Activated CD4-positive, alpha-beta T cell treated with anti-CD3 and anti-CD28 coated beads for 24 hours (primary cell): Measurements from ENCODE around the gene CHPF.

Source experiments
- DNase-seq, 2 donors: peaks; one replicate each; pipeline ENCODE4 v3.0.0-alpha.2; 2020; ENCODE audit warnings: low read depth in 2 of 2

Gene CHPF

DNA sequence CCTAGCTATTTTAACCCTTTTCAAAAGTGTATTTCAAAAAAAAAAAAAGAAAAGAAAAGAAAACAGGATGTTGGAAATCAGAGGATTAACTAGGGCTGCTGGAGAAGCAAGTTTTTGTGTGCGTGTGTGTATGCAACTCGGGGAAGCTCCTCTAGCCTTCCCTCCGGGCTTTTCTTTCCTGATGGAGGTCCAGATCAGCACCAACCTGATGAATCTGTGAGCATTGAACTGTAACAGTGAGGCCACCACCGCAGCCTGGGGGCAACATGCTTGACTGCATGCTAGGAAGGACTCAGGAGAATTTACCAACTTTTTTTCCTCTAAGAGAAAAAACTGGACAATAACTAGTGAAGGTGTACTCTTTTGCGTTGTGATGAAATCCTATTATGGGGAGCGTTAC, 25.4 kb upstream of the CHPF start:
- no peak for DNase-seq

DNA sequence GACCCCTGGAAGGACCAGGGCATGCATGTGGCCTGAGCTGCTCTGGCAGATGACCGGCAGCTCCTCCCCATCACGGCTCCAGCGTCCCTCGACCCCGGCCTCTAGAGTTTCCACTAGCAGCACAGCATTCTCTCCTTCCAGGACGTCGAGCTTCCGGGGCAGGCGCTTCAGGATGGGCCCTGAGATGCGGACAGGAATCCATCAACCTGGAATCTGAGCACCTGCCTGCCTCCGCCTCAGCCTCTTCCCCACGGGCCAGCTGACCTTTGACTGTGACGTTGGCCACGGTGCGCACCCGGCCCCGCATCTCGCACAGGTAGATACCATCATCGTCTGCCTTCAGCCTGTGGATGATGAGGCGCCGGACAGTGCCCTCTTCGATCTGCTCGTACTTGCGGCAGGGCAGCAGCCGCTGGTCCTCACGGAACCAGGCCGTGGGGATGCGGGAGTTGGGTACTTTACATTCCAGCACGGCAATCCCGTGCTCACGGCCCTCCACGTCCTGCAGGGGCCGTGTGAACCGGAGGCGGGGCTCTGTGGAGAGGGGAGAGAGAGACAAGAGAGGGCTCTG, 24.3 kb upstream of the CHPF start:
- DNase-seq: no peak

DNA sequence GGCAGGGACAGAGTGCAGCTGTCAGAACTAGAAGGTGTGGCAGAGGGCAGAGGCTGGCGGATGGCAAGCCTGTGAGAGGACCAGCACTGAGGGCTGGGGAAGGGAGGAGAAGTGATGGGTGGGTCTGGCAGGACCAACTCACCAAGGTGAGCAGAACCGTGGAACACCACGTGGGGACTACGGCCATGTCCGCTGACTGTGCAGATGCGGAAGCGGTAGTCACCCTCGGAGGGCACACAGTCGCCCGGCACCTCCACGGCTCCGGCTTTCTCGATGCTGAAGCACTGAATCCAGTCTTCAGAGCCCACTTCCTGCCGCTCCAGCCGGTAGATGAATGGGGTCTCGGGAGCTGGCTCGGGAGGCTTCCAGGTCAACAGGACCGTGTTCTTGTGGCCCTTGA, 23.5 kb upstream of the CHPF start:
- no peak for DNase-seq

DNA sequence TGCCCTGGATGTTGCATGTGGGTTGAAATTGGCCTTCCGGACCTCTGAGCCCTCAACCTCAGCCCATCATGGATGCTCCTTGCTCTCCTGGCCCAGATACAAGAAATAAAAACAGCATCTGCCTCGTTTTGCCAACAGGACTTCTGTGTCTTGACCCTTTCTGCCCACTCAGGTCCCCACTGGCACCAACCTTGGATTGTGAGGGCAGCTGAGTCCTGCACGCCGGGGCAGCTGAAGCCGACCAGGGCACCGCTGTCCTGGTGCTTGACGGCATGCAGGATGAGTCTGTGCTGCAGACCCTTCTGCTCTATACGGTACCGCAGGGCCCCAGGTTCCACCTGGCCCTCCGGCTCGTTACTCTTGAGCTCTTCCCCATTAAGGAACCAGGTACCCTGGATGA, 23.0 kb upstream of the CHPF start:
- DNase-seq: no peak

DNA sequence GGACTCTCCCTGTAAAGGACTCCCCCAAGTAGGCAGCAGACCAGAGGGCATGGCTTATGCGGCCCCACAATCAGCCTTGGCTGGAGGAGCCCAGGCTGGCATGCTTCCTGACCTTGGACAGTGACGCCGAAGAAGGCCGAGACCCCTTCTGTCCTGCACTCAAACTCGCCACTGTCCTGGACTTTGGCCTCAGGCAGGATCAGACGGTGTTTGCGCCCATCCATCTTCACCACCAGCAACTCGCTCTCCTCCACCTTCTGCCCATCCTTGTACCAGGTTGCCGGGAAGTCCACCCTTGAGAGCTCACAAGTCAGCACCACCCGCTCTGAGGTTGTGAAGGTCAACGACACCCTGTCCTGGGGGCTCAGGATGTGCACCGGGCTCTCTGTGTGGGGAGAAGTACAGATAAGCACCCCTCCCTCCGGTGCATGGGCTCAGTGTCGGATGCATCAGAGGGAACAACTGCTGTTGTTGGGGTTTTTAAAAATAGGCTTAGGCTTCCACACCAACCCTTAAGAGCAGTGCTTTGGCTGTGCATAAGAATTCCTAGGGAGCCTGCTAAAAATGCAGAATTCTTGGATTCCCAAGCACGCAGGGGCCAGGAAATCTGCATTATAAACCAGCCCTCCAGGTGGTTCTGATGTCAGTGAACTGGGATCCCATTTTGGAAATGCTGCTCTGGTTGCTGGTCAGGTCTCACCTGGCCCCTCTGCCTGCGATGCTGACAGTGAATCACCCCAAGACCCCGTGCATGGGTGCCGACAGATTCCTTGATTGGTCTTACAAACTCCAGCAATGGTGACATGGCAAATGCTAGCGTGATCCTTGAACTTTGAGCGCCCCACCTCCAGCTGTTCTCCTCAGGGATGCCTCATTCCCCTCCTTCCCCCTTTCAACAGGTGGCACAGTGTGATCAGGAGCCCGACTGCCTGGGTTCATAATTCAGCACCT, 21.8 kb upstream of the CHPF start:
- DNase-seq: no peak

DNA sequence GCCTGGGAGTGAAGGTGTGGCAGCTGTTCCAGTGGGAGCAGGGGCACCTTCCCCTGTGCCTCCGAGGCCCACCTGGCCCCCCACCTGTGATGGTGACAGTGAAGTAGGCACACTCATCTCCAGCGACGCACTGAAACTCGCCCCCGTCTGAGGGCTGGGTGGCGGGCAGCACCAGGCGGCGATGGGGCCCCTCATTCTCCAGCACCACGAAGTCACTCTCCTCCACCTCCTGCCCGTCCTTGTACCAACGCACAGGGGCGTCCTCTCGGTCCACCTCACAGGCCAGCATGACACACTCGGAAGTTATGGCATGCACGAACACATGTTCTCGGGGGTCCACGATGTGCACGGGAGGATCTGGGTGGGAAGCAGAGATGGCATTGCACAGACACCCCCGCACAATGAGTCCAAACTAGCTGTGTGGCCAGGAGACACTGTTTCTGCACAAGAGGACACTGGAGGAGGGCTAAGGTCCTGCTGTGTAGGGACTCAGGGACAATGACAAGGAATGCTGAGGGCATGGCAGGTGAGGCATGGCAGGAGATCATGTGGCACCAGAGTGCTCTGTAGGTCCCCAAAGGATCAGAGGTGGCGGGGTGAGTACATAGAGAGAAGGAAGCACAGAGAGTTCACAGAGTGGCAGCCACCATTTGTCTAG, 19.8 kb upstream of the CHPF start:
- DNase-seq: no peak

DNA sequence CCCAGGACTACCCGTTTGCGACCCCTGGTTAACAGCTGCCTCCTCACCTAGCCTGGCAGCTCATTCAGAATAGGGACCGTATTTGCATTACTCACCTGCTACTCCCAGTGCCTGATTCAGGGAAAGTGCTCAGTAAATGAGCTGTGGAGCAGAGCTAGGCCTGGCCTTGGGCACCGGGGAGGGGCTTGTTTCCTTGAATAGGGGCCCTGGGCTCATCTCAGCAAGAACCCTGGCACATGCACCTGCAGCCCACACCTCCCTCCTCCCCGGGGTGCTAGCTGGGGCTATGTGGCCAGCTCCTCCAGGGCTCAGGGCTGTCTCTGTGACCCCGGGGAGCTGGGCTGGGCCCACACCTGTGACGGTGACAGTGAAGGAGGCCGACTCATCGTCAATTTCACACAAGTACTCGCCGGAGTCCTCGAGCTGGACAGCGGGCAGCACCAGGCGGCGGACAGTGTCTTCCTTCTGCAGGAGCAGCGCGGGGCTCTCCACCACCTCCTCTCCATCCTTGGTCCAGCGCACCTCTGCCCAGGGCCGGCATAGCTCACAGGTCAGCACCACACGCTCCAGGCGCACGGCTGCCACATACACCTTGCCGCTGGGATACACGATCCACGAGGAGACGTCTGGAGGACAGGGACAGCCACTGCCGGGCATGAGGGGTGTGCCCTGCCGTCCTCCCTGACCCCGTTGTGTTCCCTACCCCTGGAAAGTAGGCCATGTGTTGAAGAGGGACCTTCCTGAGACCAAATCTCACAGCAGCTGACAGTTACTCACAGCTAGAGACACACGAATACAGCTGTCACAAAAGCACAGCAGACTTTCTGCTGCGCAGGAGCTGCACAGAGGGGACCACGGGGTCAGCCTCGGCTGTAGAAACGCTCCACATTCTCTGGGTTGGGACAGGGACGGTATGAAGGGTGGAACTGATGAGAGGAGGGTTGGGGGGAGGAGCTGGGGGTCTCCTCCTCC, 18.7 kb upstream of the CHPF start:
- no peak for DNase-seq

DNA sequence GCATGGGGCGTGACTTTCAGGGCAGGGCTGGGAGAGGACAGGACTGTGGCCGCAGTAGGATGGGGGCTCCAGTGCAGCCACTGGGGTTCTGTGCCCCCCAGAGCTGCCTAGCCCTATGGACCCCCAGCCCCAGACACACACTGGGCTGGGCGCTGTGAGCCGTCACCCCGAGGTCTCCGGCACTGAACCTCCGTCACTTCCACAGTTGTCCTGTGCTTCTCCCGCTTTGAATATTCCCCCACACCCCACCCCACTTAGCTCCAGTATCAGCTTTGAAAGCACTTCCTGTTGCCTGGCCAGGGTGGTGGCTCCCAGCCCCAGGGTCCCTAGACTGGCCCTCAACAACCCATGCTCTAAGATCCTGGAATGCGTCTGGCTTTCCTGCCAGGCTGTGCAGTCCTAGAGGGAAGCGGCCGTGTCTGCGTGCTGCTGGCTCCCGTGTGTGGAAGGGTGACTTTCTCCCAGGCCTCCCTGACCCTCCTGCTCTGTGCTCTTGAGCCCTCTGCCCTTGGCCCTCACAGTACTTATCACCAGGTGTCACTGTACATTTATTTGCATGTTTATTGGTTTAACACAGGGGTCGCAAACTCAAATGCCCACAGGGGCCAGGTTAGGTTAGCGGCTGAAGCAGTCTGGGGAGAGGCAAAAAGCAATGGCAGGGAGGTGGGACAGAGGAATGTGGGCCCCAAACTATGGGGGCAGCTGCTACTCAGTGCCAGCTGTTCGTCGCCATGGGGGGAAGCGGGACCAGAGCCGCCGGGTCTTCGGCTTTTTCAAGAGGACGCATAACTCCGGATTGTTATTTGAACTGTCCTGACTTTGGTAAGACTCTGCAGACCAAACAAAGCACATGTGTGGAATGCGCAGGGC, 17.8 kb upstream of the CHPF start:
- no peak for DNase-seq

DNA sequence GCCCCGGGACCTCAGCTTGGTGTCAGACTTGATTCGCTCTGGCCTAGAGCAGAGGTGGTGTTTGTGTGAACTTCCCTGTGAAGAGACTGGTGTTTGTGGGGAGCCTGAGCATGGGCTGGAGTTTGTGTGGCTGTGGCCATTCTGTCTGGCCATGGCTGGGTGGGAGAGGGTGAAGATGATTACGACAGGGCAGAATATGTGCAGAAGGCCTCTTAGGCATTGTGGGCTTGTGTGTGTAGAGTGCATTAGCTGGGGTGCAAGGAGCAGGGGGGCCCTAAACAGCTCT, 17.2 kb upstream of the CHPF start:
- DNase-seq: no peak

DNA sequence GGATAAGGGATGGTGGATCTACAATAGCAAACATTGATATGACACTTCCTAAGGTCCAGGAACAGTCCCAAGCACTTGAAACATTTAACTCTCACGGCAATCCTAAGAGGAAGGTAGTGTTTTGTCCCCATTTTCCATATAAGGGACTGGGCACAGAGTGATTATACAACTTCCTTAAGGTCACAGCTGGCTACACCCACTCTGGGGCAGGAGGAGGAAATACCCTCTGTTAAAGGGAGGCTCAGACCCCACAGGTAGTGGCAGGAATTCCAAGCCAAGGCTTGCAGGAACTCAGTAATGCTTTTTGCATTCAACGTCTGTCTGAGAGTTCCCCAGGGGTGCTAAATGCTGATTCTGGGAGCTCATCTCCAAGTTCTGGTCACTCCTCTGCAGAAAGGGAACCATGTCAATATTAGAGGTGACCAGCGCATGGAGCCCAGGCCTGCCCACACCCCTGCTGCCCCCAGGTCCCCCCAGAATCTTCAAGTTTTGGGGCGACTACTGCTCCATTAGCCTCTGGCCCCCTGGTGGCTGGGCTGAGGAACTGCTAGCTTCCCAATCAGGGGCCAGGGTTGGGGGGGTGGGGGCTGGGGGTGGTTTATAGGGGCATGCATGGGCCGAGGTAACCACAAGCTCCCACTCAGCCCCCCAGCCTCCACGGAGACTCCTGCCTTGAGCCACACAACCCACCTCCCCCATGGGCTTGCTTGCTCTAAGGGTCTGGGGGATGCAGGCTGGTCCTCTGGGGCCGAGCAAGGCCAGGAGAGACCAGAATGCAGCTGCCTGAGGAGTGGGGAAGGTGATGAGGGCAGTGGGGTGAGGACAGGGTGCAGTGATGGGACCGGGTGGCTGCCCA, 16.7 kb upstream of the CHPF start:
- DNase-seq: no peak

DNA sequence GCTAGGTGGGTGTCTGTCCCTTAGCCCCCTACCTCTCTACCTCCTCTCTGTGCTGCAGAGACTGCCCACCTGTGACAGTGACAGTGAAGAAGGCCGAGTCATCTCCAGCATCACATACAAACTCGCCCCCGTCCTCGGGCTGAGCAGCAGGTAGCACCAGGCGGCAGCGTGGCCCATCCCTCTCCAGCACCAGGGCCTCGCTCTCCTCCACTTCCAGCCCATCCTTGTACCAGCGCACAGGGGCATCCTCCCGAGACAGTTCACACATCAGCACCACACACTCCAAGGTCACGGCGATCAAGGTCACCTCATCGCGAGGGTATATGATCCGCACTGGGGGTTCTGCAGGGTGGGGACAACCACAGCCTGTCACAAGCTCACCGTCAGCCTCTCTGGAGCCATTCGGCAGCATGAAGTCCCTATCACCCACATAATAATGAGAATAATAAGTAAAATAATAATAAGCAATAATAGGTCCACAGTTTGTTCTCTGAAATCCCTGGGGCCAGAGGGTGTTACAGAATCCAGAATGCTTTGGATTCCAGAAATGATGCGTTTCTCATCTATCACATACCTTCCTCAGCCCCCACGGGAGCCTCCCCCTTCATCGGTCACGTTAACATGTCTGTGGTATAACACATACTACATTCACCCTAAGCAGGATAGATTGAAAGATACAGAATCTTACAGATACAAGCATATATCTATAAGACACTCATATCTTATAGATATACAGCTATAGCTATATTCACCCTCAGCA, 15.7 kb upstream of the CHPF start:
- DNase-seq: no peak

DNA sequence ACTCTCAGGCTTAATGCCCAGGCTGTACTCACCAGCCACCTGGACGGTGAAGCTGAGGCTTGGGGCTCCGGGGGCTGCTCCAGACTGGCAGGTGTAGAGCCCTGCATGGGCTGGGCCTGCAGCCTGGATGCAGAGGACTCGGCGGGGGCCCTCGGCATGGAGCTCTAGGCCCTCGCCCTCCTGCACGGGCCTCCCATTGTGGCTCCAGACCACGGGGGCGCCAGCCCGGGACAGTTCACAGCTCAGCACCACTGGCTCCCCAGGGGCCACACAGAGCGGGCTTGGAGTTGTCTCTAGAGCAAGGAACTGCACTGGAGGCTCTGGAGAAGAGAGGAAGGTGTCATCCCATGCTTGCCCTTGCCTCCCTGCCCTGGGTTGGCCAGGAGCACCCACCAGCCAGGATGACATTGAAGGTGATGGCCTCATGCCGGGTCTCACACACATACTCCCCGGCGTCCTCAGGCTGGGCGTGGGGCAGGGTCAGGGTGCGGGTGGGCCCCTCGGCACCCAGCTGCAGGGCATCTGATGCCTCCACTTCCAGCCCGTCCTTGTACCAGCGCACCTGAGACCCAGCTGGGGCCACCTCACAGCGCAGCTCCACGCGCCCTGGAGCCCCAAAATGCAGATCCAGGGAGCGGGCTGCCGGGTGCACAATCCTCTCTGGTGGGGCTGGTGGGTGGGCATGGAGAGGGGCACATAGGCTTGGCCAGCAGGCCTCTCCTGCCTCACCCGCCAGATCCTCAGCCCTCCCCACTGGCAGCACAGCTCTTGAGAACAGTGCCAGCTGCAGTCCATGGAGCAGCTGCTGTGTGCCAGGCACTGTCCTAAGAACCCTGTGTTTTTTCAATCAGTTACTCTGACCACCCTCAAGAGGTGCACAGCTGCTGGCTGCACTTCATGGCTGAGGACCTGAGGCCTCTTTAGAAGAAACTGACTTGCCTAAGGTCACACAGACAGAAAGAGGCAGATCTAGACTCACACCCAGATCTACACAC, 14.5 kb upstream of the CHPF start:
- no peak for DNase-seq

DNA sequence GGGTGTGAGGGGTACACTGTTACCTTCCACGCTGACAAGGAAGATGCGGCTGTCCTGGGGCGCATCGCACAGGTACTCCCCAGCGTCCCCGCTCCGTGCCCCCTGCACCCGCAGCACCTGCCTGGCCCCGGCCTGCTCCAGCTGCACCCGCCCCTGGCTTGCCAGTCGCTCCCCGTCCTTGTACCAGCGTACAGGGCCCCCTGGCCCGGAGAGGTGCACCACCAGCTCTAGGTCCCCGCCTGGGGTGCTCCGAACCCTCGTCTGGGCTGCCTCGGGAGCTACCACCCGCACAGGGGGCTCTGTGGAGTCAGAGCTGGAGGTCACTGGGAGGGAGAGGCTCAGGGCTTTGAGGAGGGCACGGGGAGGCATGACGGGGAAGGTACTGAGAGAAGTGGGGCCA, 13.7 kb upstream of the CHPF start:
- DNase-seq: no peak

DNA sequence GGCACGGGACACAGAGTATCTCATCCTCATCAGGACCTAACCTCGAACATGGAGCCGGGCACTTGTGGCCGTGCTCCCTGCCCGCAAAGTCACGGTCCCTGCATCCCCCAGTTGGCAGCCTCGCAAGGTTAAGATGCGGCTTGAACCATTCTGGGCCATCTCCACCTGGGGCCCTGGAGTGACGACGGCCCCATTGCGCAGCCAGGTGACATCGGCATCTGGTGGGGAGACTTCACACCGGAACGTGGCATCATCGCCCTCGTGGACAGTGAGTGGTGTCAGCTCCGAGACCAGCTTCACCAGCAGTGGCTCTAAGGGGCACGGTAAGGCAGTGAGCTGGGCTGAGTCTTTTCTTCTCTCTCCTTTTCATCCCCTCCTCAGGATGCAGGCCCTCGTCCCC, 12.8 kb upstream of the CHPF start:
- no peak for DNase-seq

DNA sequence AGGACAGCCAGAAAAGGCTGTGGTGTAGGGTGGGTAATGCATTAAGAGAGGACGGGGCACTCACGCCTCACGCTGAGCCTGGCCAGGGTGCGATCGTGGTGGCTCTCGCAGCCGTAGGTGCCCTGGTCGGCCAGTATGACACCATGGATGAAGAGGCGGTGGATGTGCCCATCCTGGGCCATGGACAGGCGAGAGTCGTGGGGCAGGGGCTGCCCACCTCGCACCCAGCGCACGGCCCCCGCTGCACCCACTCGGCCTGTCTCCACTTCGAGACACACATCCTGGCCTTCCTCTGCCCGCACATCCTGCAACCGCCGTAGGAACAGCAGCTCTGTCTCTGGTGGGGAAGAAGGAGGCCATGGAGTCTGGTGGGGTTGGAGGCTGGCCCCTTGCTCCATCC, 12.3 kb upstream of the CHPF start:
- DNase-seq: no peak

DNA sequence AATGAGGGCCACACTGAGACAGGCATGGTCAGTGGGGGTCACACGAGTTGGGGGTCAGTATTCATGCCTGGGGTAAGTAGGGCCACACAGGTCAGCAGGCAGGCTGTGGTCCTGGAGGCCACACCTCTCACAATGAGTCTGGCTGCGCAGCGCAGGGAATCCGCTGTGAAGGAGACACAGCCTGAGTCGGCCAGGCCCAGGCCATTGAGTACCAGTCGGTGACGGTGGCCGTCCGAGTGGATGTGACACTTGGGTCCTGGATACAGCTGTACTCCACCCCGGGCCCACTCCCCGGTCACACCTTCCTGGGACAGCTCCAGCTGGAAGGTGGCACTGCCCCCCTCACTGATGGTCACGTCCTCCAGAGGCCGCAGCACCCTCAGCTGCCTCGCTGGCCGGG, 10.7 kb upstream of the CHPF start:
- DNase-seq: no peak

DNA sequence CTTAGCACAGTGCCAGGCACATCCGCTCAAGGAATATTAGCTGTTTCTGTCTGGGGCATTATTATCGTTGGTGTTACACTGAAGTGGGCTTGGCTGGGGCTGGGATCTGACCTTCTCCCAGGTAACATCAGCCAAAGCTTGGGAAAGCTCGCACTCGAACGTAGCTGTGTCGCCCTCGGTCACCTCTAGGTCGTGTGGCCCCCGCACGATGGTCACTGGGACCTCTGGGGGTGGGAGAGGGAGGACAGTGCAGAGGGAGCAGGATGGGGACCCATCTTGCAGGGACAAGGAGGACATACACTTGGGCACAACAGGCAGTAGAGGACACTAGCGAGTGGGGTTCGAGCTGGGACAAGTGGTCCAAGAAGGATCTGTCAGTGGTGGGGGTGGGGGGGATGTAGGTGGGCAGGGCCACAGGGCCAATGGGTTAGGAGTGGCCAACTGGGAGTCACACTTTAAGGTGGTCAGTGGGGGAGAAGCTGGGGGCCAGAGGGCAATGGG, 9.9 kb upstream of the CHPF start:
- no peak for DNase-seq

DNA sequence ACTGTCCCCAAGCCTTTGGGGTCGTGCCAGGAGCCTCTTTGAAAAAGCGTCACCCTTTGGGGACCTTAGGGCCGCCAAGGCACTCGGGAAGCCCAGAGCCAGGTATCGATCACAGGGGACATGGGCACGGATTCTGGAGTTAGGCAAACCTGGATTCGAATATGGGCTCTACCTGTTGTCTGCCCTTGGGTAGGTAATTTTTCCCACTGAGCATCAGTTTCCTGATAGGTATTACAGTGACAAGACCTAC, 9.5 kb upstream of the CHPF start:
- no peak for DNase-seq
